Brain microvascular endothelial cell (primary cell): Measurements from ENCODE around the gene BANK1.

Experiments used
- DNase-seq: peaks from one replicate; pipeline ENCODE4 v3.0.0-alpha.2; 2020
- H3K27ac ChIP-seq: fragments of 250-450 bp; sonication (Bioruptor Pico); 2 replicates; pipeline ENCODE4 v1.5.1; 2020; ENCODE audit warnings: mild to moderate bottlenecking, moderate library complexity
- H3K27me3 ChIP-seq: fragments of 250-450 bp; sonication (Bioruptor Pico); replicated peaks from 2 replicates; pipeline ENCODE4 v1.5.1; 2020; ENCODE audit warnings: mild to moderate bottlenecking
- H3K36me3 ChIP-seq: fragments of 250-450 bp; sonication (Bioruptor Pico); replicated peaks from 2 replicates; pipeline ENCODE4 v1.5.1; 2020; ENCODE audit warnings: mild to moderate bottlenecking
- H3K4me3 ChIP-seq: 2 replicates; pipeline ENCODE4 v1.5.1; 2011; ENCODE audit warnings: low read depth, mild to moderate bottlenecking, control low read depth, low read length, moderate library complexity
- CTCF ChIP-seq: IDR thresholded peaks from 2 replicates; pipeline ENCODE4 v1.5.1; 2011; ENCODE audit warnings: low read depth, mild to moderate bottlenecking, moderate library complexity, low read length, control low read depth, inconsistent platforms; ENCODE audit errors: missing control alignments
- in situ Hi-C: cut with HindIII; loops from 2 replicates; pipeline ENCODE4 v1.10.0; 2017; ENCODE audit warnings: low sequenced_read_pairs, low pct_ligation_motif_present

The BANK1 gene

GRCh38 chr4:102027961-102028360 is 237.4 kb downstream of the BANK1 start:
- in situ Hi-C loops: no loop called here
- no peak for DNase-seq
- Histone ChIP-seq H3K27ac (no peak overlapping the region), H3K27me3 (no peaks in the 10 kb centered on the region), H3K4me3 (no peak overlapping the region), H3K36me3 (no peaks in the 10 kb centered on the region)
- TF ChIP-seq CTCF: no peak

- H3K36me3 ChIP-seq: no peaks in the 10 kb centered on the region
Observed at GRCh38 chr4:102031406-102031805, 240.9 kb downstream of the BANK1 start.

GRCh38 chr4:102036016-102036415 is 245.5 kb downstream of the BANK1 start:
- no peaks in the 10 kb centered on the region for H3K27me3 ChIP-seq
- in situ Hi-C loops: no loop called here
- H3K4me3 ChIP-seq: no peak overlapping the region
- no peak for TF ChIP-seq CTCF
- no peaks in the 10 kb centered on the region for H3K36me3 ChIP-seq
- no peak for DNase-seq
- no peak overlapping the region for H3K27ac ChIP-seq

More at GRCh38 chr4:102031406-102031805, 240.9 kb downstream of the BANK1 start:
- Histone ChIP-seq H3K4me3 (no peak overlapping the region), H3K27ac (no peak overlapping the region), H3K27me3 (no peaks in the 10 kb centered on the region)
- no peak for DNase-seq
- in situ Hi-C loops: no loop called here
- no peak for TF ChIP-seq CTCF

- no peak for TF ChIP-seq CTCF
- in situ Hi-C loops: no loop called here
- no peaks in the 10 kb centered on the region for H3K27me3 ChIP-seq
- no peak for DNase-seq
- H3K4me3 ChIP-seq: no peak overlapping the region
- H3K27ac ChIP-seq: no peak overlapping the region
- H3K36me3 ChIP-seq: no peaks in the 10 kb centered on the region
Observed at GRCh38 chr4:102036619-102037376, 246.3 kb downstream of the BANK1 start.

GRCh38 chr4:102037566-102037965 is 247.0 kb downstream of the BANK1 start:
- no peak for DNase-seq
- in situ Hi-C loops: no loop called here

More at GRCh38 chr4:102037566-102037965, 247.0 kb downstream of the BANK1 start:
- no peak for TF ChIP-seq CTCF
- H3K4me3 ChIP-seq: no peak overlapping the region
- H3K27ac ChIP-seq: no peak overlapping the region
- no peaks in the 10 kb centered on the region for H3K27me3 ChIP-seq
- H3K36me3 ChIP-seq: no peaks in the 10 kb centered on the region
